WTC11 (cell line): ENCODE data around the gene FBXO42. TPM values are rescaled to one million over a fixed set of nuclear protein-coding genes. Genes with fewer than 3 reads are reported as not detected.

Experiments used
- ATAC-seq: fragments of 200-7000 bp; cut with Tn5 transposase; 2 replicates; pipeline ENCODE4 v1.10.0; 2021; ENCODE audit warnings: mild to moderate bottlenecking, moderate library complexity
- CTCF ChIA-PET: fragments of 300-600 bp; sonication (Branson Sonifier 250); formaldehyde crosslinking; loops from one replicate; lab custom pipeline; 2021; ENCODE audit warnings: antibody characterized with exemption; lab: Charles Lee
- POLR2A ChIA-PET: fragments of 350-600 bp; sonication (Branson Sonifier 250); formaldehyde crosslinking; loops from one replicate; lab custom pipeline; 2021; ENCODE audit warnings: antibody characterized with exemption; lab: Charles Lee
- DNase-seq: peaks from one replicate; pipeline ENCODE4 v3.0.0; 2021; ENCODE audit warnings: low spot score
- H3K27ac Mint-ChIP-seq: 2 replicates; pipeline ENCODE4 v1.8.0; 2021; ENCODE audit warnings: mixed read lengths
- H3K27me3 Mint-ChIP-seq: 2 replicates; pipeline ENCODE4 v1.8.0; 2021; ENCODE audit warnings: low read depth, mild to moderate bottlenecking, moderate library complexity, mixed read lengths
- H3K36me3 Mint-ChIP-seq: 2 replicates; pipeline ENCODE4 v1.8.0; 2021; ENCODE audit warnings: mixed read lengths
- H3K4me1 Mint-ChIP-seq: 2 replicates; pipeline ENCODE4 v1.8.0; 2022; ENCODE audit warnings: mixed read lengths
- H3K4me3 Mint-ChIP-seq: 2 replicates; pipeline ENCODE4 v1.8.0; 2021; ENCODE audit warnings: mild to moderate bottlenecking, moderate library complexity, mixed read lengths
- H3K9me3 Mint-ChIP-seq: 2 replicates; pipeline ENCODE4 v1.8.0; 2021; ENCODE audit warnings: mixed read lengths
- ATF1 ChIP-seq: sonication (generic); formaldehyde crosslinking; IDR thresholded peaks from 2 replicates; pipeline ENCODE4 v1.8.1; 2023; ENCODE audit warnings: mild to moderate bottlenecking, moderate library complexity, missing genetic modification reagents
- ESRRA ChIP-seq: sonication (generic); formaldehyde crosslinking; IDR thresholded peaks from 2 replicates; pipeline ENCODE4 v1.8.1; 2022; ENCODE audit warnings: mild to moderate bottlenecking, missing genetic modification reagents, borderline replicate concordance
- ETV6 ChIP-seq: sonication (generic); formaldehyde crosslinking; IDR thresholded peaks from 2 replicates; pipeline ENCODE4 v1.8.1; 2022; ENCODE audit warnings: mild to moderate bottlenecking, missing genetic modification reagents
- FOXK1 ChIP-seq: sonication (generic); formaldehyde crosslinking; IDR thresholded peaks from 2 replicates; pipeline ENCODE4 v1.8.0; 2022; ENCODE audit warnings: mild to moderate bottlenecking, moderate library complexity, missing genetic modification reagents
- IRF2 ChIP-seq: sonication (generic); formaldehyde crosslinking; IDR thresholded peaks from 2 replicates; pipeline ENCODE4 v1.8.0; 2022; ENCODE audit warnings: low read depth, missing genetic modification reagents, borderline replicate concordance
- NFE2L1 ChIP-seq: sonication (generic); formaldehyde crosslinking; IDR thresholded peaks from 2 replicates; pipeline ENCODE4 v1.8.1; 2023; ENCODE audit warnings: missing genetic modification reagents
- PRRX2 ChIP-seq: fragments of 250-450 bp; sonication (Bioruptor Pico); IDR thresholded peaks from 2 replicates; pipeline ENCODE4 v1.8.0; 2021; ENCODE audit warnings: mild to moderate bottlenecking
- SOX15 ChIP-seq: fragments of 250-450 bp; sonication (Bioruptor Pico); IDR thresholded peaks from 2 replicates; pipeline ENCODE4 v1.9.0; 2021; ENCODE audit warnings: mild to moderate bottlenecking
- TCF7 ChIP-seq: sonication (generic); formaldehyde crosslinking; IDR thresholded peaks from 2 replicates; pipeline ENCODE4 v1.8.0; 2022; ENCODE audit warnings: mild to moderate bottlenecking, low read depth, missing genetic modification reagents, moderate library complexity
- ZNF317 ChIP-seq: sonication (generic); formaldehyde crosslinking; IDR thresholded peaks from 2 replicates; pipeline ENCODE4 v1.8.1; 2023; ENCODE audit warnings: low read depth, mild to moderate bottlenecking, moderate library complexity, missing genetic modification reagents, borderline replicate concordance
- total RNA-seq: library from RNA; stranded (reverse); gene quantifications from 3 replicates; pipeline ENCODE4 v1.2.3, GENCODE V29; 2021
- TF ChIP-seq, protein P1 (sequence below): sonication (generic); formaldehyde crosslinking; IDR thresholded peaks from 2 replicates; pipeline ENCODE4 v1.8.0; 2023; ENCODE audit warnings: mild to moderate bottlenecking, missing genetic modification reagents
- TF ChIP-seq, protein P2 (sequence below): fragments of 250-450 bp; sonication (Bioruptor Pico); IDR thresholded peaks from 2 replicates; pipeline ENCODE4 v1.9.0; 2021; ENCODE audit warnings: mild to moderate bottlenecking, borderline replicate concordance
- TF ChIP-seq, protein P3 (sequence below): sonication (generic); formaldehyde crosslinking; IDR thresholded peaks from 2 replicates; pipeline ENCODE4 v1.8.1; 2022; ENCODE audit warnings: low read depth, mild to moderate bottlenecking, moderate library complexity, missing genetic modification reagents, borderline replicate concordance
- TF ChIP-seq, protein P4 (sequence below): sonication (generic); formaldehyde crosslinking; IDR thresholded peaks from 2 replicates; pipeline ENCODE4 v1.8.1; 2023; ENCODE audit warnings: mild to moderate bottlenecking, missing genetic modification reagents
- TF ChIP-seq, protein P5 (sequence below): sonication (generic); formaldehyde crosslinking; IDR thresholded peaks from 2 replicates; pipeline ENCODE4 v1.8.1; 2022; ENCODE audit warnings: missing genetic modification reagents, borderline replicate concordance
- TF ChIP-seq, protein P6 (sequence below): sonication (generic); formaldehyde crosslinking; IDR thresholded peaks from 2 replicates; pipeline ENCODE4 v1.8.0; 2023; ENCODE audit warnings: missing genetic modification reagents
- TF ChIP-seq, protein P7 (sequence below): fragments of 250-450 bp; sonication (Bioruptor Pico); IDR thresholded peaks from 2 replicates; pipeline ENCODE4 v1.9.0; 2021; ENCODE audit warnings: mild to moderate bottlenecking
- TF ChIP-seq, protein P8 (sequence below): fragments of 250-450 bp; sonication (Bioruptor Pico); IDR thresholded peaks from 2 replicates; pipeline ENCODE4 v1.9.0; 2021; ENCODE audit warnings: mild to moderate bottlenecking

The FBXO42 gene
- total RNA-seq, 1 experiment from 2014 or later = 17.5 TPM

DNA sequence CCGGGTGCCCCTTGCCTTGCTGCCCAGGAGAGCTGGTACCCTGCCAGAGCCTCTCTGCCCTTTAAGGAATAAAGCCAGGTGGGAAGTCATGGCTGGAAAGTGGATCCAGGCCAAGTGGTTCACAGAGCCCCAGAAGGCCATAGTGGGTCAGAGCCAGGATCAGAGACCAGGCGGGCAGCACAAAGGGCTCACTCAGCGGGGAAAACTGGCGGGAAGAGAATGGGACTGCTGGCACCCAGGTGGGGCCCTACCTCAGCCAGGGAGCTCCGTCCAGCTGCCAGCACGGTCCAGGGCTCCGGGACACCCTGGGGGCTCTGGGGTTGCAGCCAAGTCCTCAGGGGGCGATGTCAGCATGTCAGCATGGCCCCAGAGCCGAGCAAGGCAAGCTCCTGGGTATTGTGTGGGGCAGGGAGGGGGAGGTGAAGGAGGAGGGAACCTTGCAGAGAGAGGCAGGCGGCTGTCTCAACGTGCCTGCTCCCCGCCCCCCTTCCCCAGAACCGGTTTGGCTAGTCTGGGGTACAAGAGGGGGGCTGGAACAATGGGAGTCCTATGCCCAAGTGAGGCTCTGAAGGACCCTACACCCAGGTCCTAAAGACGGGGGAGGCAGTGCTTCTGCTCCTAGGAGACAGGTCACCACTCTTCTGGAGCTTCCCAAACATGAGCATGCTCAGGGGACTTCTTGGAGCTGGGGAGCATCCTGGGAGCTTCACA is 139.9 kb downstream of the FBXO42 start, which contains the start of gene ARHGEF19:
Gene ARHGEF19, minus strand, starts transcription at position 402 of the 711 bp plus-strand sequence. CDS start 3,598 bp downstream, outside the sequence.
- peak; percentile 36 for ATAC-seq
- CTCF ChIA-PET = interaction anchor here (1.0 to 2.5 kb wide), 7 partner anchors 14 to 151 kb away, joined by 3 to 11 read pairs (median 7); no protein-coding TSS in a partner anchor
- peak; percentile 79 for DNase-seq
- peaks cover 10% of the 10 kb centered on the region for H3K27me3 Mint-ChIP-seq
- no peaks in the 10 kb centered on the region for H3K9me3 Mint-ChIP-seq
- H3K4me3 Mint-ChIP-seq = peak within 1 kb of the TSS; percentile 76
- POLR2A ChIA-PET = interaction anchor here (0.6 to 1.3 kb wide), 3 partner anchors 14 to 73 kb away, joined by 3 to 6 read pairs (median 3); no protein-coding TSS in a partner anchor
- no peaks in the 10 kb centered on the region for H3K36me3 Mint-ChIP-seq
- H3K27ac Mint-ChIP-seq = peak within 1 kb of the TSS; percentile 45
- peaks cover 52% of the 10 kb centered on the region for H3K4me1 Mint-ChIP-seq
- no peak for TF ChIP-seq ZNF317 (CRISPR knock-in tag)
- TF ChIP-seq TCF7 (CRISPR knock-in tag) = no peak
- TF ChIP-seq, protein P1, sequence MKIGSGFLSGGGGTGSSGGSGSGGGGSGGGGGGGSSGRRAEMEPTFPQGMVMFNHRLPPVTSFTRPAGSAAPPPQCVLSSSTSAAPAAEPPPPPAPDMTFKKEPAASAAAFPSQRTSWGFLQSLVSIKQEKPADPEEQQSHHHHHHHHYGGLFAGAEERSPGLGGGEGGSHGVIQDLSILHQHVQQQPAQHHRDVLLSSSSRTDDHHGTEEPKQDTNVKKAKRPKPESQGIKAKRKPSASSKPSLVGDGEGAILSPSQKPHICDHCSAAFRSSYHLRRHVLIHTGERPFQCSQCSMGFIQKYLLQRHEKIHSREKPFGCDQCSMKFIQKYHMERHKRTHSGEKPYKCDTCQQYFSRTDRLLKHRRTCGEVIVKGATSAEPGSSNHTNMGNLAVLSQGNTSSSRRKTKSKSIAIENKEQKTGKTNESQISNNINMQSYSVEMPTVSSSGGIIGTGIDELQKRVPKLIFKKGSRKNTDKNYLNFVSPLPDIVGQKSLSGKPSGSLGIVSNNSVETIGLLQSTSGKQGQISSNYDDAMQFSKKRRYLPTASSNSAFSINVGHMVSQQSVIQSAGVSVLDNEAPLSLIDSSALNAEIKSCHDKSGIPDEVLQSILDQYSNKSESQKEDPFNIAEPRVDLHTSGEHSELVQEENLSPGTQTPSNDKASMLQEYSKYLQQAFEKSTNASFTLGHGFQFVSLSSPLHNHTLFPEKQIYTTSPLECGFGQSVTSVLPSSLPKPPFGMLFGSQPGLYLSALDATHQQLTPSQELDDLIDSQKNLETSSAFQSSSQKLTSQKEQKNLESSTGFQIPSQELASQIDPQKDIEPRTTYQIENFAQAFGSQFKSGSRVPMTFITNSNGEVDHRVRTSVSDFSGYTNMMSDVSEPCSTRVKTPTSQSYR (CRISPR knock-in tag) = peak; percentile 89; the same call in 1 of the 2 replicates
- TF ChIP-seq, protein P2, sequence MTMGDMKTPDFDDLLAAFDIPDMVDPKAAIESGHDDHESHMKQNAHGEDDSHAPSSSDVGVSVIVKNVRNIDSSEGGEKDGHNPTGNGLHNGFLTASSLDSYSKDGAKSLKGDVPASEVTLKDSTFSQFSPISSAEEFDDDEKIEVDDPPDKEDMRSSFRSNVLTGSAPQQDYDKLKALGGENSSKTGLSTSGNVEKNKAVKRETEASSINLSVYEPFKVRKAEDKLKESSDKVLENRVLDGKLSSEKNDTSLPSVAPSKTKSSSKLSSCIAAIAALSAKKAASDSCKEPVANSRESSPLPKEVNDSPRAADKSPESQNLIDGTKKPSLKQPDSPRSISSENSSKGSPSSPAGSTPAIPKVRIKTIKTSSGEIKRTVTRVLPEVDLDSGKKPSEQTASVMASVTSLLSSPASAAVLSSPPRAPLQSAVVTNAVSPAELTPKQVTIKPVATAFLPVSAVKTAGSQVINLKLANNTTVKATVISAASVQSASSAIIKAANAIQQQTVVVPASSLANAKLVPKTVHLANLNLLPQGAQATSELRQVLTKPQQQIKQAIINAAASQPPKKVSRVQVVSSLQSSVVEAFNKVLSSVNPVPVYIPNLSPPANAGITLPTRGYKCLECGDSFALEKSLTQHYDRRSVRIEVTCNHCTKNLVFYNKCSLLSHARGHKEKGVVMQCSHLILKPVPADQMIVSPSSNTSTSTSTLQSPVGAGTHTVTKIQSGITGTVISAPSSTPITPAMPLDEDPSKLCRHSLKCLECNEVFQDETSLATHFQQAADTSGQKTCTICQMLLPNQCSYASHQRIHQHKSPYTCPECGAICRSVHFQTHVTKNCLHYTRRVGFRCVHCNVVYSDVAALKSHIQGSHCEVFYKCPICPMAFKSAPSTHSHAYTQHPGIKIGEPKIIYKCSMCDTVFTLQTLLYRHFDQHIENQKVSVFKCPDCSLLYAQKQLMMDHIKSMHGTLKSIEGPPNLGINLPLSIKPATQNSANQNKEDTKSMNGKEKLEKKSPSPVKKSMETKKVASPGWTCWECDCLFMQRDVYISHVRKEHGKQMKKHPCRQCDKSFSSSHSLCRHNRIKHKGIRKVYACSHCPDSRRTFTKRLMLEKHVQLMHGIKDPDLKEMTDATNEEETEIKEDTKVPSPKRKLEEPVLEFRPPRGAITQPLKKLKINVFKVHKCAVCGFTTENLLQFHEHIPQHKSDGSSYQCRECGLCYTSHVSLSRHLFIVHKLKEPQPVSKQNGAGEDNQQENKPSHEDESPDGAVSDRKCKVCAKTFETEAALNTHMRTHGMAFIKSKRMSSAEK (CRISPR knock-in tag) = no peak
- 0 out of 2 replicates have a peak, but pooled peaks have one; percentile 60 for TF ChIP-seq FOXK1 (CRISPR knock-in tag)
- TF ChIP-seq, protein P3, sequence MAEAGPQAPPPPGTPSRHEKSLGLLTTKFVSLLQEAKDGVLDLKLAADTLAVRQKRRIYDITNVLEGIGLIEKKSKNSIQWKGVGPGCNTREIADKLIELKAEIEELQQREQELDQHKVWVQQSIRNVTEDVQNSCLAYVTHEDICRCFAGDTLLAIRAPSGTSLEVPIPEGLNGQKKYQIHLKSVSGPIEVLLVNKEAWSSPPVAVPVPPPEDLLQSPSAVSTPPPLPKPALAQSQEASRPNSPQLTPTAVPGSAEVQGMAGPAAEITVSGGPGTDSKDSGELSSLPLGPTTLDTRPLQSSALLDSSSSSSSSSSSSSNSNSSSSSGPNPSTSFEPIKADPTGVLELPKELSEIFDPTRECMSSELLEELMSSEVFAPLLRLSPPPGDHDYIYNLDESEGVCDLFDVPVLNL (CRISPR knock-in tag) = no peak
- TF ChIP-seq SOX15 (CRISPR knock-in tag) = no peak
- TF ChIP-seq NFE2L1 (CRISPR knock-in tag) = no peak
- TF ChIP-seq, protein P4, sequence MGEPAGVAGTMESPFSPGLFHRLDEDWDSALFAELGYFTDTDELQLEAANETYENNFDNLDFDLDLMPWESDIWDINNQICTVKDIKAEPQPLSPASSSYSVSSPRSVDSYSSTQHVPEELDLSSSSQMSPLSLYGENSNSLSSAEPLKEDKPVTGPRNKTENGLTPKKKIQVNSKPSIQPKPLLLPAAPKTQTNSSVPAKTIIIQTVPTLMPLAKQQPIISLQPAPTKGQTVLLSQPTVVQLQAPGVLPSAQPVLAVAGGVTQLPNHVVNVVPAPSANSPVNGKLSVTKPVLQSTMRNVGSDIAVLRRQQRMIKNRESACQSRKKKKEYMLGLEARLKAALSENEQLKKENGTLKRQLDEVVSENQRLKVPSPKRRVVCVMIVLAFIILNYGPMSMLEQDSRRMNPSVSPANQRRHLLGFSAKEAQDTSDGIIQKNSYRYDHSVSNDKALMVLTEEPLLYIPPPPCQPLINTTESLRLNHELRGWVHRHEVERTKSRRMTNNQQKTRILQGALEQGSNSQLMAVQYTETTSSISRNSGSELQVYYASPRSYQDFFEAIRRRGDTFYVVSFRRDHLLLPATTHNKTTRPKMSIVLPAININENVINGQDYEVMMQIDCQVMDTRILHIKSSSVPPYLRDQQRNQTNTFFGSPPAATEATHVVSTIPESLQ (CRISPR knock-in tag) = no peak
- TF ChIP-seq ETV6 (CRISPR knock-in tag) = peak; percentile 61; the same call in 1 of the 2 replicates
- TF ChIP-seq, protein P5, sequence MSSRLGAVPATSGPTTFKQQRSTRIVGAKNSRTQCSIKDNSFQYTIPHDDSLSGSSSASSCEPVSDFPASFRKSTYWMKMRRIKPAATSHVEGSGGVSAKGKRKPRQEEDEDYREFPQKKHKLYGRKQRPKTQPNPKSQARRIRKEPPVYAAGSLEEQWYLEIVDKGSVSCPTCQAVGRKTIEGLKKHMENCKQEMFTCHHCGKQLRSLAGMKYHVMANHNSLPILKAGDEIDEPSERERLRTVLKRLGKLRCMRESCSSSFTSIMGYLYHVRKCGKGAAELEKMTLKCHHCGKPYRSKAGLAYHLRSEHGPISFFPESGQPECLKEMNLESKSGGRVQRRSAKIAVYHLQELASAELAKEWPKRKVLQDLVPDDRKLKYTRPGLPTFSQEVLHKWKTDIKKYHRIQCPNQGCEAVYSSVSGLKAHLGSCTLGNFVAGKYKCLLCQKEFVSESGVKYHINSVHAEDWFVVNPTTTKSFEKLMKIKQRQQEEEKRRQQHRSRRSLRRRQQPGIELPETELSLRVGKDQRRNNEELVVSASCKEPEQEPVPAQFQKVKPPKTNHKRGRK (CRISPR knock-in tag) = no peak
- TF ChIP-seq PRRX2 (CRISPR knock-in tag) = no peak
- TF ChIP-seq, protein P6, sequence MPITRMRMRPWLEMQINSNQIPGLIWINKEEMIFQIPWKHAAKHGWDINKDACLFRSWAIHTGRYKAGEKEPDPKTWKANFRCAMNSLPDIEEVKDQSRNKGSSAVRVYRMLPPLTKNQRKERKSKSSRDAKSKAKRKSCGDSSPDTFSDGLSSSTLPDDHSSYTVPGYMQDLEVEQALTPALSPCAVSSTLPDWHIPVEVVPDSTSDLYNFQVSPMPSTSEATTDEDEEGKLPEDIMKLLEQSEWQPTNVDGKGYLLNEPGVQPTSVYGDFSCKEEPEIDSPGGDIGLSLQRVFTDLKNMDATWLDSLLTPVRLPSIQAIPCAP = no peak
- TF ChIP-seq ESRRA (CRISPR knock-in tag) = no peak
- TF ChIP-seq, protein P7, sequence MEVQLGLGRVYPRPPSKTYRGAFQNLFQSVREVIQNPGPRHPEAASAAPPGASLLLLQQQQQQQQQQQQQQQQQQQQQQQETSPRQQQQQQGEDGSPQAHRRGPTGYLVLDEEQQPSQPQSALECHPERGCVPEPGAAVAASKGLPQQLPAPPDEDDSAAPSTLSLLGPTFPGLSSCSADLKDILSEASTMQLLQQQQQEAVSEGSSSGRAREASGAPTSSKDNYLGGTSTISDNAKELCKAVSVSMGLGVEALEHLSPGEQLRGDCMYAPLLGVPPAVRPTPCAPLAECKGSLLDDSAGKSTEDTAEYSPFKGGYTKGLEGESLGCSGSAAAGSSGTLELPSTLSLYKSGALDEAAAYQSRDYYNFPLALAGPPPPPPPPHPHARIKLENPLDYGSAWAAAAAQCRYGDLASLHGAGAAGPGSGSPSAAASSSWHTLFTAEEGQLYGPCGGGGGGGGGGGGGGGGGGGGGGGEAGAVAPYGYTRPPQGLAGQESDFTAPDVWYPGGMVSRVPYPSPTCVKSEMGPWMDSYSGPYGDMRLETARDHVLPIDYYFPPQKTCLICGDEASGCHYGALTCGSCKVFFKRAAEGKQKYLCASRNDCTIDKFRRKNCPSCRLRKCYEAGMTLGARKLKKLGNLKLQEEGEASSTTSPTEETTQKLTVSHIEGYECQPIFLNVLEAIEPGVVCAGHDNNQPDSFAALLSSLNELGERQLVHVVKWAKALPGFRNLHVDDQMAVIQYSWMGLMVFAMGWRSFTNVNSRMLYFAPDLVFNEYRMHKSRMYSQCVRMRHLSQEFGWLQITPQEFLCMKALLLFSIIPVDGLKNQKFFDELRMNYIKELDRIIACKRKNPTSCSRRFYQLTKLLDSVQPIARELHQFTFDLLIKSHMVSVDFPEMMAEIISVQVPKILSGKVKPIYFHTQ (CRISPR knock-in tag) = no peak
- no peak for TF ChIP-seq ATF1 (CRISPR knock-in tag)
- TF ChIP-seq IRF2 (CRISPR knock-in tag) = no peak
- TF ChIP-seq, protein P8, sequence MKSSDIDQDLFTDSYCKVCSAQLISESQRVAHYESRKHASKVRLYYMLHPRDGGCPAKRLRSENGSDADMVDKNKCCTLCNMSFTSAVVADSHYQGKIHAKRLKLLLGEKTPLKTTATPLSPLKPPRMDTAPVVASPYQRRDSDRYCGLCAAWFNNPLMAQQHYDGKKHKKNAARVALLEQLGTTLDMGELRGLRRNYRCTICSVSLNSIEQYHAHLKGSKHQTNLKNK (CRISPR knock-in tag) = no peak
